Activated naive CD8-positive, alpha-beta T cell treated with anti-CD3 and anti-CD28 coated beads, Interleukin-2, amount 10 ng/mL, durations not matched to agents 7 days and 5 days (primary cell): ENCODE measurements around the gene MRPL38. TPM values are rescaled to one million over a fixed set of nuclear protein-coding genes. Genes with fewer than 3 reads are reported as not detected.
"Not testable (repeated sequence)": the region's sequence is repeated elsewhere in the genome, so short reads cannot be mapped to it uniquely, and the experiment has no call there.

Experiments used
- ATAC-seq: fragments of 150-1000 bp; cut with Tn5 transposase; one replicate; pipeline ENCODE4 v1.10.0; 2021; ENCODE audit warnings: low read depth, moderate library complexity
- POLR2A ChIA-PET: fragments of 350-600 bp; sonication (Branson Sonifier 250); formaldehyde crosslinking; loops from one replicate; lab custom pipeline; 2021; ENCODE audit warnings: antibody characterized with exemption; lab: Charles Lee
- DNase-seq: peaks from one replicate; pipeline ENCODE4 v3.0.0; 2021
- H3K27ac Mint-ChIP-seq: one replicate; pipeline ENCODE4 v1.8.0; 2022; ENCODE audit warnings: mild to moderate bottlenecking, mixed read lengths
- H3K27me3 Mint-ChIP-seq: one replicate; pipeline ENCODE4 v1.8.0; 2022; ENCODE audit warnings: mild to moderate bottlenecking, moderate library complexity, mixed read lengths
- H3K36me3 Mint-ChIP-seq: one replicate; pipeline ENCODE4 v1.8.0; 2021; ENCODE audit warnings: mild to moderate bottlenecking, mixed read lengths
- H3K4me1 Mint-ChIP-seq: one replicate; pipeline ENCODE4 v1.8.0; 2021; ENCODE audit warnings: mixed read lengths
- H3K4me3 Mint-ChIP-seq: one replicate; pipeline ENCODE4 v1.8.0; 2022; ENCODE audit warnings: mild to moderate bottlenecking, moderate library complexity, mixed read lengths
- H3K9me3 Mint-ChIP-seq: one replicate; pipeline ENCODE4 v1.8.0; 2021; ENCODE audit warnings: mixed read lengths
- total RNA-seq, 2 experiments: library from RNA; stranded (reverse); gene quantifications; one replicate each; pipeline ENCODE4 v1.2.3, GENCODE V29; 2021

Gene MRPL38
- total RNA-seq, 2 experiments from 2014 or later, result 111 to 119 TPM

DNA sequence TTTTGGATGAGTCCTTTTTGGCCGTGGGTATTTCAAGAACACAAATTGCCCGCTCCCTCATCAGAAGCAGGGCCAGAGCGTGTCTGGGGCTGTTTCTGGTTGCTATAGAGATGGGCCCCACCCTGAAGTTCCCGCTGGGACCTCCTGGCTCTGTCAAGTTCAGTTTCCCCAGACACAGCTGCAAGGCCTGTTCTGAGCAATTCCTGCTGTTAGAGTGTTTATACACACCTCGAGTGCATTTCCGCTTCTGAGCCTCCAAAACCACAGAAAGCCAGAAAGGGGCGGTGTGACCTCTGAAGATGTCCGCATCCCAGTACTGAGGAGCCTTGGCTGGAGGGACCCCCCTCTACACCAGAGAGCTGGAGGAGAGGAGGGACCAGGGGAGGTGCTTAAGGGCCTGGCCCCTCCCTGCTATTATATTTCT is 40.2 kb downstream of the MRPL38 start:
- H3K4me1 Mint-ChIP-seq, result peaks cover 18% of the 10 kb centered on the region
- peak overlapping the region; percentile 76 for H3K27ac Mint-ChIP-seq
- DNase-seq (peak; percentile 58), ATAC-seq (peak; percentile 77)
- POLR2A ChIA-PET, result interaction anchor here (0.7 to 4.1 kb wide), 9 partner anchors 9 to 111 kb away, joined by 3 to 37 read pairs (median 5); partner anchors contain the start of genes TRIM47, TRIM65 and WBP2
- H3K36me3 Mint-ChIP-seq, result no peaks in the 10 kb centered on the region
- H3K4me3 Mint-ChIP-seq, result peak overlapping the region; percentile 48
- no peaks in the 10 kb centered on the region for H3K27me3 Mint-ChIP-seq
- H3K9me3 Mint-ChIP-seq, result no peaks in the 10 kb centered on the region

DNA sequence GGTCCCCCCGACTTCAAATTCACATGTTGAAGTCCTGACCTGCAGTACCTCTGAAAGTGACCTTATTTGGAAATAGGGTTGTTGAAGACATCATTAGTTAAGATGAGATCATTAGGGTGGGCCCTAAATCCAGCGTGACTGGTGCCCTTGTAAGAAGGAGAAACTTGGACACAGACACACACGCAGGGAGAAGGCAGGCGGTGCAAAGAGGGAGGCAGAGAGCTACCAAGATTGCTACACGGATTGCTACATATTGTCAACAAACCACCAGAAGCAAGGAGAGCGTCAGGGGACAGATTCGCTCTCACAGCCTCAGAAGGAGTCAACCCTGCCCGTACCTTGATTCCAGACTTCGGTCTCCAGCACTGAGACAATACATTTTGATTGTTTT is 42.8 kb downstream of the MRPL38 start:
- Mint-ChIP-seq H3K4me3 (no peak overlapping the region), H3K36me3 (no peaks in the 10 kb centered on the region), H3K9me3 (no peaks in the 10 kb centered on the region), H3K27ac (peak overlapping the region; percentile 62), H3K4me1 (peaks cover 32% of the 10 kb centered on the region), H3K27me3 (no peaks in the 10 kb centered on the region)
- no peak for DNase-seq
- POLR2A ChIA-PET, result interaction anchor here (0.9 to 5.0 kb wide), 6 partner anchors 11 to 83 kb away, joined by 3 to 41 read pairs (median 4); partner anchors contain the start of genes TRIM47 and TRIM65
- ATAC-seq, result no peak

DNA sequence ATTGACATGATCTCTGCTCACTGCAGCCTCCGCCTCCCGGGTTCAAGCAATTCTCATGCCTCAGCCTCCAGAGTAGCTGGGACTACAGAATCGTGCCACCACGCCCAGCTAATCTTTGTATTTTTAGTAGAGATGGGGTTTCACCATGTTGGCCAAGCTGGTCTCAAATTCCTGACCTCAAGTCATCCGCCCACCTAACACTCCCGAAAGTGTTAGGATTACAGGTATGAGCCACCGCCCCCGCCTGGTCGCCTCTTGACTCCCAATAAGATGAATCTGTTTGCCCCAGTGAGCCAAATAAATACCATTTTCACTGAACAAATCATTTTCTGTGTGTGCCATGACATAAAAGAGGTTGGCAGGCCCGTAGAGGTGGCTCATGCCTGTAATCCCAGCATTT is 45.3 kb downstream of the MRPL38 start:
- peak overlapping the region; percentile 88 for H3K27ac Mint-ChIP-seq

DNA sequence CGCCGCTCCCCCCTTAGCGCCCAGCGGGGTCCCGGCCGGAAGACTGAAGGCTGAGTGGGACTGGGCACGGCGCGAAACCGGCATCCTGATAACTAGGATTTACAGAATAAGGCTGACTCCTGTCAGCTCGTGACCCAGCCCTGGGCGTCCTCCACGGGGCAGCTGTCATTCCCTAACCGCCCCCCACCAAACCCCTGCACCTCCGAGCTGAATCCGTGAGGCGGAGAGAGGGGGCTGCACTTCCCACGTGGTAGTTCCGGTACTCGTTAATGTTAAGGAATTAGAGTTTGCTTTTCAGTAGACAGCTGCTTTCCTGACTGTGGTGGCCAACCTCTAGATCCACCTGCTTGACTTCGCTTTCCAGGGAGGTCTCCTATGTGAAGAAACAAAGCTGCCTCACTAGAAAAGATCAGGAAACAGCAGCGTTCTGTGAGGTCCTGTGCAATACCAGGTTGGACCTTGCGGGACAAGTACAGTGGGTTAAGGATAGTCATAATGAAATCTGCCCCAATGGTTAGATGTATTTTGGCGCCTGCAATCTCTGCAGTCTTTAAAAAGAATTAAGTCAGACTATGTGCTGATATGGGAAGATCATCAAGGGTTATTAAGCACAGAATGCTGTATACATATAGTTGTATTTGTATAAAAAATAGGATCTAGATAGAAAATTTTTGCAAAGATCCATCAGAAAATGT is 48.5 kb downstream of the MRPL38 start:
- peak overlapping the region; percentile 90 for H3K27ac Mint-ChIP-seq
- no peak overlapping the region for H3K4me3 Mint-ChIP-seq
- H3K36me3 Mint-ChIP-seq, result no peaks in the 10 kb centered on the region
- no peaks in the 10 kb centered on the region for H3K9me3 Mint-ChIP-seq
- no peaks in the 10 kb centered on the region for H3K27me3 Mint-ChIP-seq
- POLR2A ChIA-PET, result interaction anchor here (0.6 to 9.0 kb wide), 18 partner anchors 8 to 103 kb away, joined by 3 to 101 read pairs (median 9); partner anchors contain the start of genes GALK1, TRIM47, TRIM65 and UNC13D
- DNase-seq, result no peak
- peak; percentile 20 for ATAC-seq
- peaks cover 25% of the 10 kb centered on the region for H3K4me1 Mint-ChIP-seq

More for the DNA sequence above, 45.3 kb downstream of the MRPL38 start:
- H3K4me1 Mint-ChIP-seq, result peaks cover 27% of the 10 kb centered on the region
- not testable (repeated sequence) for H3K36me3 Mint-ChIP-seq, DNase-seq, H3K27me3 Mint-ChIP-seq, ATAC-seq, H3K9me3 Mint-ChIP-seq
- POLR2A ChIA-PET, result interaction anchor here (0.7 to 9.0 kb wide), 7 partner anchors 13 to 76 kb away, joined by 3 to 101 read pairs (median 9); partner anchors contain the start of genes TRIM47, TRIM65 and UNC13D
- H3K4me3 Mint-ChIP-seq, result peak overlapping the region; percentile 8

DNA sequence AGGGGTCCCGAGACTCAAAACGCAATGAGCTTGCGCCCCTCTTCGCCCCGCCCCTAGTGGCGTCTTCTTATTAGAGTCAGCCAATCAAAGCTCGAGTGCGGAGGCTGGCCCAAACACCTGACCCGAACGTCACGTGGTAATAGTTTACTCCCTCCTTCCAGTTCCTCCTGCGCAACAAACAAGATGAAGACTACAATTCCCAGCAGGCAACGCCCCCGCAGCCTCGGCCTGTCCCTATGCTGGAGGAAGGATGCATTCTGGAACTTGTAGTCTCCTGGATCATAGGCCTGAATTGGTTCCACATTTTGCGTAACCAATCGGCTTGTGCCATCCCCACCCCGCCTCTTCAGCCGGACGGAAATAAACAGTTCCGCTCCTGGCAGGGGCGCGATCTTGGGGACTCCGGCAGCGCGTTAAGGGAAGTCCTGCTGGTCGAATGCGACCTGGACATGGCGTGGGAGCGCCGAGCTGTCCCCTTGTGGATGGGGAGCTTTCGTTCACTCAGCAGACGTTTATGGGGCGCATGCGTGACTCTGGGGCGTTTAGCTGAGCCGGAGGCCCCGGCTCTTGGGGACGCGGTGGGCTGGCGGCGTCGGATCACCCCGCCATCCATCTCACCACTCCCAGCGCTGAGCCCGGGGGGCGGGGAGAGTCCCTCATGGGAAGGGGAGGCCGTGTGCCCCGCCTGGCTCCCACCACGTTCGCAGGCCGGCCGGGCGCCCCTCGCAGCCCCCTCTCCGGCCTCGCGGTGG is 49.2 kb downstream of the MRPL38 start, which contains the start of gene WBP2:
Gene WBP2 (minus strand): TSS at position 26 of the 752 bp plus-strand sequence. CDS start 38 bp downstream, outside the sequence.
- ATAC-seq, result peak; percentile 90
- Mint-ChIP-seq H3K4me3 (no peak within 1 kb of the TSS), H3K36me3 (no peaks in the 10 kb centered on the region), H3K27ac (peak within 1 kb of the TSS; percentile 90), H3K27me3 (no peaks in the 10 kb centered on the region), H3K9me3 (no peaks in the 10 kb centered on the region), H3K4me1 (peaks cover 25% of the 10 kb centered on the region)
- POLR2A ChIA-PET, result interaction anchor here (0.7 to 9.0 kb wide), 21 partner anchors 9 to 123 kb away, joined by 3 to 101 read pairs (median 10); partner anchors contain the start of genes ACOX1, GALK1, TRIM47 and TRIM65
- peak; percentile 89 for DNase-seq

DNA sequence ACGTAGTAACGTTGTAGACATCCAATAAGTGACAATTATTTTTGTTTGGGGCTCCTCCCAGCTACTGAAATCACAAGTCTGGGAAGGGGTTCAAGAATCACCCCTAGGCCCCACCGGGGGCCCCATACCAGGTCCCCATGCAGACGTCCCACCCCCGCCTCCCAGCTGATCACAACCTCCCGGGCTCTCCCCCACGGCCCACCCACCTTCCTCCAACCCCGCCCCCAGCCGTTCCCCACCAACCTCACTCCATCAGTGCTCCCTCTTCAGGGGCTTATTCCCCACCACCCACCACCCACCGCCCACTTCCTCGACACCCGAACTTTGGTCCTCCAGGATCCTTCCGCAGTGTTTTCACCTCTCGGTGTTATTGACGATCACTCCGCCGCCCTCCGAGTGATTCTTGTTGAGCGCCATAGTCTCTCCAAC is 49.8 kb downstream of the MRPL38 start:
- Mint-ChIP-seq H3K4me1 (peaks cover 25% of the 10 kb centered on the region), H3K36me3 (no peaks in the 10 kb centered on the region), H3K27ac (no peak overlapping the region), H3K9me3 (no peaks in the 10 kb centered on the region), H3K27me3 (no peaks in the 10 kb centered on the region), H3K4me3 (no peak overlapping the region)
- POLR2A ChIA-PET, result interaction anchor here (0.7 to 9.0 kb wide), 22 partner anchors 9 to 124 kb away, joined by 3 to 101 read pairs (median 9); partner anchors contain the start of genes ACOX1, GALK1, TRIM47 and TRIM65
- ATAC-seq (no peak), DNase-seq (no peak)

DNA sequence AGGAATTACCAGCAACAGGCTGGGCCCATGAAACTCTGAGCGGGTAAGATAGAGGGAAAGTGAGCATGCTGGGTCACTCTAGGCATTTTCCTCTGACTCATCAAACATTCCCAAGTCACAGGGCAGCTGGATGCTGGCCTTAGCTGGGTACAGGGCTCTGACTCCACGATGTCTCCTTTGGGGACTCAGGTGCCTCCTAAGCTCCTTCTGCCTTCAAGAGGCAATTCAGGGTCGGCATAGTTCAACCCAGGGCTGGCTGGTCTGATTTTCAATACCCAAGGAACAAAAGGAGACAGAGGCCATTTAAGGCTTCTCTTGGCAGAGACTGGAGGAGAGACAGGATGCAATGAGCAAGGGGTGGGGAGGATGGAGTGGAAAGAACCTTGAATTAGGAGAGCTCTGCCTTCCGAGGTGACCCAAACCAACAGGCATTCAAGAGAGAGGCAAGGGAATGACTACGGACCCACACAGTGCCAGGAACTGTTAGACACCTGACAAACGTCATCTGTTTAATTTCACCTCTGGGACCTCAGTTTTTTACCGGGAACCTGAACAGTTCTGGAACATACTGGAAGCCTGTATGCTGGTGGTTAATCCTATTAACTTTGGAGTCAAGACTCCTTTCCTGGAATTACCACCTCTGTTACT is 50.5 kb downstream of the MRPL38 start:
- POLR2A ChIA-PET, result interaction anchor here (0.7 to 9.0 kb wide), 14 partner anchors 9 to 180 kb away, joined by 3 to 101 read pairs (median 13); partner anchors contain the start of genes GALK1, TRIM47, TRIM65 and UNC13D
- DNase-seq (no peak), ATAC-seq (no peak)
- no peaks in the 10 kb centered on the region for H3K9me3 Mint-ChIP-seq
- peaks cover 24% of the 10 kb centered on the region for H3K4me1 Mint-ChIP-seq
- no peaks in the 10 kb centered on the region for H3K27me3 Mint-ChIP-seq
- no peak overlapping the region for H3K4me3 Mint-ChIP-seq
- no peak overlapping the region for H3K27ac Mint-ChIP-seq
- no peaks in the 10 kb centered on the region for H3K36me3 Mint-ChIP-seq

DNA sequence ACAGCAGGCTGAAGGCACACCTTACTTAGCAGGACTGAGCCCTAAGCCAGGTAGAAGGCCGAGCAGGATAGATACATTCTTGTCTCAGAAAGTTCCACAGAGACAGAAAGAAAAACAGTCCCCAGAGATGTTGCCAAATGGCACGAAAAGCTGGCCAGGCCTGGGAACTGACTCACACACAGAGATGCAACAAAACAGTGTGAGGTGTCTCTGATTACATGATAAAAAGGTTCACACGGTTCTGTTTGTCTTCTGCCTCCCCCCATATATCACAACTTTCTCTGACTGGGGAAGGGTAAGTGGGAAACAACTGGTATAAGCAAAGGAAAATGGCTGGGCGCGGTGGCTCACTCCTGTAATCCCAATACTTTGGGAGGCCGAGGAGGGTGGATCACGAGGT is 51.3 kb downstream of the MRPL38 start:
- H3K27ac Mint-ChIP-seq, result no peak overlapping the region
- H3K4me3 Mint-ChIP-seq, result no peak overlapping the region

DNA sequence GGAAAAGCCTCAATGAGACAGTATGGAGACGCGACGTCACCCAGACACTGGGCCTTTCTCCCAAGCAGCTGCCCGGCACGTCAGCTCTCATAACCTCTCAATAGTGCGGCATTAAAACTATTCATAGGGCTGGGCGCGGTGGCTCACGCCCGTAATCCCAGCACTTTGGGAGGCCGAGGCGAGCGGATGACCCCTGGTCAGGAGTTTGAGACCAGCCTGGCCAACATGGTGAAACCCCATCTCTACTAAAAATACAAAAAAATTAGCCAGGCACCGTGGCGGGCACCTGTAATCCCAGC is 53.0 kb downstream of the MRPL38 start:
- H3K4me1 Mint-ChIP-seq, result peaks cover 16% of the 10 kb centered on the region
- not testable (repeated sequence) for H3K27ac Mint-ChIP-seq, H3K36me3 Mint-ChIP-seq, H3K9me3 Mint-ChIP-seq, H3K27me3 Mint-ChIP-seq, ATAC-seq, DNase-seq, H3K4me3 Mint-ChIP-seq
- POLR2A ChIA-PET, result interaction anchor here (0.7 to 9.0 kb wide), 2 partner anchors 7 to 88 kb away, joined by 3 to 101 read pairs; partner anchors contain the start of gene UNC13D

More for the DNA sequence above, 51.3 kb downstream of the MRPL38 start:
- ATAC-seq (no peak), DNase-seq (no peak)
- no peaks in the 10 kb centered on the region for H3K9me3 Mint-ChIP-seq
- H3K27me3 Mint-ChIP-seq, result no peaks in the 10 kb centered on the region
- POLR2A ChIA-PET, result interaction anchor here (1.0 to 9.0 kb wide), 4 partner anchors 9 to 74 kb away, joined by 3 to 101 read pairs (median 8); partner anchors contain the start of gene UNC13D
- H3K4me1 Mint-ChIP-seq, result peaks cover 18% of the 10 kb centered on the region
- H3K36me3 Mint-ChIP-seq, result peaks cover under 1% of the 10 kb centered on the region

DNA sequence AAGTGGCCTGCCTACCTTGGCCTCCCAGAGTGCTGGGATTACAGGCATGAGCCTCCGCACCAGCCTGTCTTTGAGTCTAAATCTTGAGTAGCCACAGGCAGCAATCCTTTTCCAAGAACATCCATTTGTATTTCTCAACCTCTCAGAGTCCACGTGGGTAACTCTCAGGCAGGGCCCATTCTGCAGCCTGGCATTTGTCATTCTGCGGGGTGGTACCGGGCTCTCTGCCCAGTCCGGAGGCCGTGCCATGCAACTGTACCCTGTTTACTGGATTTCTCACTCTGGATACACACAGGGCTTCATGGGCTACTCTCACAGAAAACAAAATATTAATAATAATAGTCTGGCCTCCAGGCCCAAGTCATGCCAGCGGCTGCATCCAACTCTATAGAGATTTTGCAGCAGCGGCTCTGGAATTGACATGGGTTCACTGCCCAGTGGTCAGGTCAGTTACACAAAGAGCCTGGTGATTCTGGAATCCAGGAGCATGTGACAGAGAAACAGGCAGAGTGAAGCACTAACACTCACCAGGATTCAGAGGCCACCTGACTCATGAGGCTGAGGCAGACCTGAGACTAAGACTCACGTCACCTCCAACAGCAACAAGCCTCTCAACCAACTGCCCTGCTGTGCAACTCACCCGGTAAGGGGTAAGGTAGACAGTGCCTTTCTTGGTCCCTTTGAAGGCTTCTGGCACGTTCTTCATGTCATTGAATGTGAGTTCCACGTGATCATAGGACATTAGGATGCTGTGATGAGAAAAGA is 53.6 kb downstream of the MRPL38 start:
- Mint-ChIP-seq H3K27me3 (no peaks in the 10 kb centered on the region), H3K4me1 (peaks cover 11% of the 10 kb centered on the region), H3K4me3 (no peak overlapping the region), H3K36me3 (peaks cover 6% of the 10 kb centered on the region), H3K27ac (no peak overlapping the region), H3K9me3 (no peaks in the 10 kb centered on the region)
- no peak for DNase-seq
- ATAC-seq, result no peak
- POLR2A ChIA-PET, result interaction anchor here (0.7 to 9.0 kb wide), 5 partner anchors 6 to 87 kb away, joined by 3 to 126 read pairs (median 7); partner anchors contain the start of gene UNC13D

DNA sequence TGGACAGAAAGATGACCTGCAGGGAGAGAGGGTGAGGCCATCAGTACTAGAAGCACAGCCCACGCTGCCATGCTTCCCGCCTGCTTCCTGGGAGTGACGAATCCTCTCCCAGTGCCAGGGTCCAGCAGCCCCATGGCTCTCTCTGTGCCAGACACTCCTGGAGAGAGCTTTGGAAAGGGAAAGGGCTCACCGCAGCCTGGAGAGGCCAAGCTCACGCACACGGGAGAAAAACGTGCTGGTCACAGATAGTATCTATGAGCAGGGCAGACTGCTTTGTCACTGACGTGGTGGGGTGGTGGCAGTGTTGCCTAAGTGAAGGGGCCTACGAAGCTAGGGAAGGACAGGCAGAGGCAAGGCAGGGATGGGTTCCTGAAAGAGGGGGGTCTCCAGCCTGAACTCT is 55.0 kb downstream of the MRPL38 start:
- ATAC-seq (no peak), DNase-seq (no peak)
- no peaks in the 10 kb centered on the region for H3K27me3 Mint-ChIP-seq
- H3K36me3 Mint-ChIP-seq, result peaks cover 6% of the 10 kb centered on the region
- no peak overlapping the region for H3K27ac Mint-ChIP-seq
- POLR2A ChIA-PET, result interaction anchor here (1.0 to 8.7 kb wide), 5 partner anchors 15 to 73 kb away, joined by 3 to 126 read pairs (median 4); a partner anchor contains a TSS
- peaks cover 15% of the 10 kb centered on the region for H3K4me1 Mint-ChIP-seq
- H3K9me3 Mint-ChIP-seq, result no peaks in the 10 kb centered on the region
- no peak overlapping the region for H3K4me3 Mint-ChIP-seq

DNA sequence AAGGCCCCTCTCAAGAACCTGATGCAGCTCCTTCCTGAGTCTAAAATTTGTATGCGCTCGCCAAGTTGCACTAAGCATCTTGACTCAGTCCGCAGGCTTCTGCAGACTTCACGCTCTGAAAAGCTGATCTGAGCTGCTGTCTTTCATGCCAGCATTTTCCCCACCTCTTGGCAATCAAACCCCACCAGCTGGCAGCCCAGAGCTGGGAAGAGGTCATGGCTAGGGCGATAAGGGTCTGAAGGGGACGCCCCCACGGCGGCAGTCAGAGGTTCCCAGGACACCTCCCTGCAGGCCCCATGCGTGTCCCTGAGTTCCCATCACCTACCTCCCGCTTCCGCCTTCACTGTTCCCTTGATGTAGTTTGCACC is 55.4 kb downstream of the MRPL38 start:
- Mint-ChIP-seq H3K9me3 (no peaks in the 10 kb centered on the region), H3K27ac (no peak overlapping the region), H3K36me3 (peaks cover 6% of the 10 kb centered on the region), H3K4me1 (peaks cover 14% of the 10 kb centered on the region), H3K27me3 (no peaks in the 10 kb centered on the region), H3K4me3 (no peak overlapping the region)
- POLR2A ChIA-PET, result interaction anchor here (1.0 to 8.7 kb wide), 3 partner anchors 16 to 72 kb away, joined by 3 to 126 read pairs (median 4); a partner anchor contains a TSS
- ATAC-seq, result no peak
- no peak for DNase-seq
